Heart right ventricle (tissue), 16 donors: ENCODE measurements around the gene TUBG2. TPM values are rescaled to one million over a fixed set of nuclear protein-coding genes. Genes with fewer than 3 reads are reported as not detected.
A peak's percentile ranks its signal among the peaks of the same experiment; 100 is the strongest.
"Not testable (repeated sequence)": the region's sequence is repeated elsewhere in the genome, so short reads cannot be mapped to it uniquely, and the experiment has no call there.

Experiments
- ATAC-seq, 8 donors: fragments of 200-7000 bp; cut with Tn5 transposase; one replicate each; pipeline ENCODE4 v1.9.1; 2020; ENCODE audit warnings: mild to moderate bottlenecking in 8 of 8, moderate library complexity in 8 of 8, moderate number of reproducible peaks in 1 of 8
- DNase-seq, 2 donors: peaks; one replicate each; pipeline ENCODE4 v3.0.0-alpha.2; 2020
- H3K27ac ChIP-seq, 10 donors: fragments of 200-600 bp; sonication (generic) in 2 of 10; one replicate each; pipeline versions ENCODE4 v1.5.0 to v1.8.0; 2020 to 2022; ENCODE audit warnings: mild to moderate bottlenecking in 3 of 10
- H3K27me3 ChIP-seq, 7 donors: fragments of 200-600 bp; one replicate each; pipeline ENCODE4 v1.8.0; 2021 to 2022; ENCODE audit warnings: mild to moderate bottlenecking in 2 of 7
- H3K36me3 ChIP-seq, 9 donors: fragments of 200-600 bp; sonication (generic) in 1 of 9; one replicate each; pipeline versions ENCODE4 v1.5.0 to v1.8.0; 2020 to 2022; ENCODE audit warnings: mild to moderate bottlenecking in 2 of 9
- H3K4me1 ChIP-seq, 9 donors: fragments of 200-600 bp; sonication (generic) in 1 of 9; one replicate each; pipeline versions ENCODE4 v1.5.0 to v1.8.0; 2020 to 2022; ENCODE audit warnings: mild to moderate bottlenecking in 4 of 9
- H3K4me3 ChIP-seq, 10 donors: fragments of 200-600 bp; sonication (generic) in 2 of 10; one replicate each; pipeline versions ENCODE4 v1.5.0 to v1.8.0; 2020 to 2022; ENCODE audit warnings: mild to moderate bottlenecking in 7 of 10, moderate library complexity in 2 of 10
- H3K9me3 ChIP-seq, 11 donors: fragments of 200-600 bp in 10 of 11; sonication (generic) in 2 of 11; one replicate each; pipeline versions ENCODE4 v1.5.0 to v1.8.0; 2013 to 2022; ENCODE audit warnings: mild to moderate bottlenecking in 2 of 11, control low read depth in 1 of 11, moderate library complexity in 1 of 11
- CTCF ChIP-seq, 9 donors: fragments of 200-600 bp; sonication (generic) in 2 of 9; IDR thresholded peaks; one replicate each; pipeline versions ENCODE4 v1.5.0 to v1.8.0; 2021 to 2022; ENCODE audit warnings: antibody characterized with exemption in 9 of 9, mild to moderate bottlenecking in 5 of 9, moderate library complexity in 1 of 9
- WGBS, 2 donors: extraction: QIAGEN DNeasy Blood & Tissue Kit; methylation state at CpG; one replicate each; pipeline ENCODE4 v1.1.7; 2013; ENCODE audit warnings: inconsistent platforms in 1 of 2; 5-methylcytosine and 5-hydroxymethylcytosine counted together
- intact Hi-C, 10 donors: fragments of 100-400 bp; cut with DNase I; formaldehyde crosslinking; loops; one replicate each; pipeline versions ENCODE4 v1.11.1 to v1.14.2; 2022
- polyA plus RNA-seq, 2 donors: library from polyadenylated mRNA; stranded (reverse); fragments of 200-250 nt; gene quantifications; one replicate each; pipeline ENCODE4 v1.2.3, GENCODE V29; 2013
- total RNA-seq, 10 donors: library from RNA; stranded (reverse); fragmentation: NEBNext Ultra II Directional in 3 of 10; extraction: Animal tissue kit (Norgen Biotek cat#: 25700) in 3 of 10; gene quantifications; one replicate each; pipeline versions ENCODE4 v1.2.1 to v1.2.4, GENCODE V29; 2021 to 2023
- donor health status: Arrhythmogenic right ventricular cardiomyopathy.
- donor health status: ischemic (EF 13 %, LVEDD 7.1; RV severe dilation, severe dysfunction).
- donor health status: healthy with polysubstance abuse.
- donor health status: DM: no; HTN: yes; CAD: no.
- donor health status: DM: no; HTN: no; CAD: no.
- donor health status: ischemic (EF 25% LVEDD 6.9; RV normal size, moderate dysfunction).
- donor health status: ischemic (EF 25% LVEDD 5.7; RV mildly dilated, moderate dysfunction).
- donor health status: healthy.
- donor health status: DM: yes; HTN: yes; CAD: no.
- donor health status: Ischemic cardiomyopathy.
- donor health status: ischemic (EF 35%, LVEDD 5.7; RV mildly dilated, moderate dysfunction).
- donor health status: nonischemic (EF 11% LVEDD 7.7; RV severe dilation, severe dysfunction).
- donor health status: DM: yes; HTN: yes; CAD: no.
- donor health status: PGD.
- donor health status: ischemic (EF 29% LVEDD 5.4; RV normal size, mild dysfunction).
- donor health status: nonischemic (EF 23%, LVEDD 6.1; RV moderate dilation, normal function).

TUBG2 gene
- total and polyA plus RNA-seq, 12 donors = 9.8 to 21.3 (median 14.7) TPM

GRCh38 chr17:42623271-42623670 is 35.8 kb upstream of the TUBG2 start:
- DNase-seq (no peak), ATAC-seq (no peak)
- H3K9me3 ChIP-seq = no peaks in the 10 kb centered on the region
- no peaks in the 10 kb centered on the region for H3K27me3 ChIP-seq
- no peak overlapping the region for H3K27ac ChIP-seq
- H3K36me3 ChIP-seq = no peaks in the 10 kb centered on the region
- no peak overlapping the region for H3K4me3 ChIP-seq
- TF ChIP-seq CTCF (IDR thresholded peaks at IDR 0.05) = no peak
- peaks cover 0 to 11% (median 7%) of the 10 kb centered on the region in 9 donors for H3K4me1 ChIP-seq
- intact Hi-C loops = no loop called here
- 85 to 88% methylated on average over 2 of the region's 2 CpGs for WGBS, 2 donors

GRCh38 chr17:42623732-42624596 is 35.1 kb upstream of the TUBG2 start:
- Histone ChIP-seq H3K4me3 (no peak overlapping the region), H3K4me1 (peaks cover 0 to 4% (median 2%) of the 10 kb centered on the region in 9 donors), H3K27me3 (no peaks in the 10 kb centered on the region), H3K27ac (no peak overlapping the region), H3K36me3 (no peaks in the 10 kb centered on the region), H3K9me3 (no peaks in the 10 kb centered on the region)
- ATAC-seq (peak in 6 of 8 donors; percentile 17 to 73 (median 54)), DNase-seq (no peak)
- no peak for TF ChIP-seq CTCF (IDR thresholded peaks at IDR 0.05)
- intact Hi-C loops = no loop called here
- WGBS, 2 donors = 81 to 88% methylated on average over 7 of the region's 7 CpGs

- DNase-seq, H3K27ac ChIP-seq, H3K36me3 ChIP-seq, H3K27me3 ChIP-seq, H3K9me3 ChIP-seq, intact Hi-C loops, ATAC-seq, H3K4me1 ChIP-seq, H3K4me3 ChIP-seq: not testable (repeated sequence)
- 92 to 93% methylated on average over 6 of the region's 6 CpGs for WGBS, 2 donors
Measured at GRCh38 chr17:42627032-42627764, 31.9 kb upstream of the TUBG2 start.

GRCh38 chr17:42629411-42630009 is 29.6 kb upstream of the TUBG2 start:
- Histone ChIP-seq H3K4me1 (no peaks in the 10 kb centered on the region), H3K9me3 (no peaks in the 10 kb centered on the region), H3K27me3 (no peaks in the 10 kb centered on the region), H3K36me3 (no peaks in the 10 kb centered on the region), H3K4me3 (no peak overlapping the region), H3K27ac (no peak overlapping the region)
- ATAC-seq = no peak
- 70 to 79% methylated on average over 3 of the region's 3 CpGs for WGBS, 2 donors
- DNase-seq = no peak
- intact Hi-C loops = no loop called here
- no peak for TF ChIP-seq CTCF (IDR thresholded peaks at IDR 0.05)
